PC-3 (cell line): ENCODE results near the gene INPP5D. TPM values are rescaled to one million over a fixed set of nuclear protein-coding genes. Genes with fewer than 3 reads are reported as not detected.

Experiments used
- ATAC-seq: fragments of 200-7000 bp; cut with Tn5 transposase; 2 replicates; pipeline ENCODE4 v1.9.1; 2020; ENCODE audit warnings: mild to moderate bottlenecking, moderate library complexity
- BruUV-seq: library from RNA; stranded (reverse); fragments of 400-500 nt; replicated peaks from 2 replicates; lab custom pipeline; 2021; lab: Mats Ljungman, UMichigan
- CTCF ChIA-PET: fragments of 300-600 bp; sonication (Branson Sonifier 250); formaldehyde crosslinking; loops from one replicate; lab custom pipeline; 2022; ENCODE audit warnings: antibody characterized with exemption; lab: Charles Lee
- POLR2A ChIA-PET: fragments of 300-600 bp; sonication (Branson Sonifier 250); formaldehyde crosslinking; loops from one replicate; lab custom pipeline; 2022; ENCODE audit warnings: antibody characterized with exemption; ENCODE audit not compliant: unreplicated experiment; lab: Charles Lee
- DNase-seq: peaks from one replicate; pipeline ENCODE4 v3.0.0-alpha.2; 2015
- H2AFZ ChIP-seq: fragments of 300-600 bp; sonication (generic); 2 replicates; pipeline ENCODE4 v1.6.0; 2016; ENCODE audit warnings: antibody characterized with exemption, low read length
- H3F3A ChIP-seq: fragments of 300-600 bp; sonication (generic); one replicate; pipeline ENCODE4 v1.6.0; 2017; ENCODE audit warnings: antibody characterized with exemption, low read length, control low read depth, mild to moderate bottlenecking; ENCODE audit not compliant: unreplicated experiment
- H3K27ac ChIP-seq: fragments of 300-600 bp; sonication (generic); 2 replicates; pipeline ENCODE4 v1.5.1; 2016; ENCODE audit warnings: mild to moderate bottlenecking, low read length
- H3K27me3 ChIP-seq: fragments of 300-600 bp; sonication (generic); 2 replicates; pipeline ENCODE4 v1.6.1; 2016; ENCODE audit warnings: low read length, mixed read lengths
- H3K36me3 ChIP-seq: fragments of 300-600 bp; sonication (generic); 2 replicates; pipeline ENCODE4 v1.6.1; 2016; ENCODE audit warnings: low read depth, mixed run types, low read length, mixed read lengths
- H3K4me1 ChIP-seq: fragments of 300-600 bp; sonication (generic); 2 replicates; pipeline ENCODE4 v1.5.1; 2016; ENCODE audit warnings: low read length; ENCODE audit not compliant: insufficient read depth
- H3K4me2 ChIP-seq: fragments of 300-600 bp; sonication (generic); 2 replicates; pipeline ENCODE4 v1.6.0; 2016; ENCODE audit warnings: low read length
- H3K4me3 ChIP-seq: fragments of 300-600 bp; sonication (generic); 2 replicates; pipeline ENCODE4 v1.5.1; 2016; ENCODE audit warnings: mild to moderate bottlenecking, low read length, mixed read lengths
- H3K79me2 ChIP-seq: fragments of 300-600 bp; sonication (generic); 2 replicates; pipeline ENCODE4 v1.6.1; 2017; ENCODE audit warnings: low read length, mixed read lengths
- H3K9ac ChIP-seq: fragments of 300-600 bp; sonication (generic); 2 replicates; pipeline ENCODE4 v1.6.0; 2016; ENCODE audit warnings: mild to moderate bottlenecking, low read length
- H3K9me2 ChIP-seq: fragments of 300-600 bp; sonication (generic); replicated peaks from 2 replicates; pipeline ENCODE4 v1.6.1; 2016; ENCODE audit warnings: mixed run types, low read length, mixed read lengths
- H3K9me3 ChIP-seq: fragments of 300-600 bp; sonication (generic); 2 replicates; pipeline ENCODE4 v1.6.1; 2016; ENCODE audit warnings: low read length, mixed read lengths
- H4K20me1 ChIP-seq: fragments of 300-600 bp; sonication (generic); 2 replicates; pipeline ENCODE4 v1.6.1; 2016; ENCODE audit warnings: low read length, mixed read lengths
- CTCF ChIP-seq: fragments of 300-600 bp; sonication (generic); conservative IDR thresholded peaks from 2 replicates; pipeline ENCODE4 v1.5.1; 2017; ENCODE audit warnings: antibody characterized with exemption, low read depth, mild to moderate bottlenecking, low read length
- EZH2 ChIP-seq: fragments of 300-600 bp; sonication (generic); IDR thresholded peaks from one replicate; pipeline ENCODE4 v1.6.1; 2017; ENCODE audit warnings: antibody characterized with exemption, mild to moderate bottlenecking, low read length; ENCODE audit not compliant: unreplicated experiment
- EZH2phosphoT487 ChIP-seq: fragments of 300-600 bp; sonication (generic); IDR thresholded peaks from 2 replicates; pipeline ENCODE4 v1.6.1; 2018; ENCODE audit warnings: mild to moderate bottlenecking, antibody characterized with exemption, low read length, borderline replicate concordance
- intact Hi-C: fragments of 100-400 bp; cut with micrococcal nuclease; formaldehyde crosslinking; loops from 2 replicates; pipeline ENCODE4 v1.9.0; 2023
- total RNA-seq: library from RNA; depleted of rRNA; stranded (reverse); fragments of >200 nt; gene quantifications from 2 replicates; pipeline ENCODE4 v1.2.3, GENCODE V29; 2014

Gene INPP5D
- total RNA-seq, 1 experiment from 2014 or later: 0.26 TPM

DNA sequence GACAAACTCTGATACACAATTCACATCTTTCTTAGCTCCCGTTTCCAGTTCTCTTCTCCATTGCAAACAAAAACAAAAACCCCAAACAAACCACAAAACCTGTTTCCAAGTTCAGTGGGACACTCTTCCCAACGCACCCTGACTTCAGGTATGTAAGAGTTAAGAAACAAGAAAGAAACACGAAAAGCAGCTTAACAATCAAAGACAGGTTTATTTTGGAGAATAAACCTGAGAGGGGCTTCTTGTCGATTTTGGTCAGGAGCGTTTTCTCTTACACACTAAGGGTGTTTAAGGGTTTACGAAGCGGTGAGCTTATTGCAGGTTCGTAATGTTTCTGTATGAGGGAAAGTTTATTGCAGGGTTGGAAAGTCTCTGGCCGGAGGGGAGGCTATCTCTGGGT, 190.4 kb downstream of the INPP5D start:
- H3K4me3 ChIP-seq: no peak overlapping the region
- H3K36me3 ChIP-seq: peaks cover 25% of the 10 kb centered on the region
- DNase-seq: no peak
- no TSS peak for BruUV-seq
- no peak overlapping the region for H3K27ac ChIP-seq
- H3K9ac ChIP-seq: no peak overlapping the region
- POLR2A ChIA-PET: no interaction called here
- H3K4me1 ChIP-seq: peaks cover 55% of the 10 kb centered on the region
- H3K4me2 ChIP-seq: no peak overlapping the region
- H3F3A ChIP-seq: peaks cover 8% of the 10 kb centered on the region
- no peak overlapping the region; the same call in 1 of the 2 replicates for H2AFZ ChIP-seq
- H4K20me1 ChIP-seq: peaks cover 30% of the 10 kb centered on the region
- H3K79me2 ChIP-seq: peaks cover 41% of the 10 kb centered on the region
- H3K9me2 ChIP-seq: no peaks in the 10 kb centered on the region
- H3K9me3 ChIP-seq: no peaks in the 10 kb centered on the region
- intact Hi-C loops: loop anchor here (2.0 to 10.0 kb wide), 5 partner anchors 194 to 643 kb away; no protein-coding TSS in a partner anchor
- no peak for TF ChIP-seq EZH2phosphoT487
- TF ChIP-seq CTCF: no peak
- no peak for TF ChIP-seq EZH2
- ATAC-seq: no peak
- CTCF ChIA-PET: no interaction called here
- no peaks in the 10 kb centered on the region for H3K27me3 ChIP-seq

DNA sequence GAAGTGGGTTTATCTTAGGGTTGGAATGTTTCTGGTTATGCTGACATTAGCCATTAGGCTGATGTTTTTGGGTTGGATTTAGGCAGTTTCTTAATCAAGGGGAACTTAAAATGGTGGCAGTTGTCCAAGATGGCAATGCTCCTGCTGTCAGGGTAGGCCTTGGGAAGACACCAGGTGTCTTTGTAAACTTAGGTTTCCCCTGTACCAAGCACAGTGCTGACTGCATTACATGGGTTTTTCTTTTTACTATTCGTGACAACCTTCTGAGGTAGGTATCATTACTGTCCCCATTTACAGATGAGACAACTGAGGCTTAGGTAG, 190.8 kb downstream of the INPP5D start:
- Histone ChIP-seq H3K4me1 (peaks cover 54% of the 10 kb centered on the region), H3K27ac (peak overlapping the region; percentile 50), H3K9me3 (no peaks in the 10 kb centered on the region), H3K4me2 (peak overlapping the region; percentile 46), H3K79me2 (peaks cover 45% of the 10 kb centered on the region), H3F3A (peaks cover 8% of the 10 kb centered on the region), H3K27me3 (no peaks in the 10 kb centered on the region), H3K36me3 (peaks cover 28% of the 10 kb centered on the region), H3K9me2 (no peaks in the 10 kb centered on the region), H4K20me1 (peaks cover 34% of the 10 kb centered on the region), H3K9ac (peak overlapping the region; percentile 88), H2AFZ (peak overlapping the region; percentile 76), H3K4me3 (no peak overlapping the region)
- no TSS peak for BruUV-seq
- intact Hi-C loops: loop anchor here (1.0 to 10.0 kb wide), 10 partner anchors 194 to 644 kb away; no protein-coding TSS in a partner anchor
- CTCF ChIA-PET: interaction anchor here (0.8 to 1.0 kb wide), 3 partner anchors 202 to 263 kb away, joined by 3 to 10 read pairs (median 5); no protein-coding TSS in a partner anchor
- DNase-seq (no peak), ATAC-seq (no peak)
- POLR2A ChIA-PET: interaction anchor here (1.0 kb wide), 1 partner anchor 221 kb away, joined by 5 read pairs; no protein-coding TSS in a partner anchor
- no peak for TF ChIP-seq EZH2phosphoT487
- no peak for TF ChIP-seq CTCF
- TF ChIP-seq EZH2: no peak
